Stimulated activated CD4-positive, alpha-beta T cell treated with anti-CD3 and anti-CD28 coated beads, Interleukin-1b, Interleukin-23, amount 100 ng/mL, for 4 hours (primary cell): Measurements from ENCODE around the gene FADS6.
A peak's percentile ranks its signal among the peaks of the same experiment; 100 is the strongest.

ENCODE experiments used
- DNase-seq, 2 donors: peaks; one replicate each; pipeline ENCODE4 v3.0.0-alpha.2; 2020; ENCODE audit warnings: low read depth in 2 of 2

Gene FADS6

DNA sequence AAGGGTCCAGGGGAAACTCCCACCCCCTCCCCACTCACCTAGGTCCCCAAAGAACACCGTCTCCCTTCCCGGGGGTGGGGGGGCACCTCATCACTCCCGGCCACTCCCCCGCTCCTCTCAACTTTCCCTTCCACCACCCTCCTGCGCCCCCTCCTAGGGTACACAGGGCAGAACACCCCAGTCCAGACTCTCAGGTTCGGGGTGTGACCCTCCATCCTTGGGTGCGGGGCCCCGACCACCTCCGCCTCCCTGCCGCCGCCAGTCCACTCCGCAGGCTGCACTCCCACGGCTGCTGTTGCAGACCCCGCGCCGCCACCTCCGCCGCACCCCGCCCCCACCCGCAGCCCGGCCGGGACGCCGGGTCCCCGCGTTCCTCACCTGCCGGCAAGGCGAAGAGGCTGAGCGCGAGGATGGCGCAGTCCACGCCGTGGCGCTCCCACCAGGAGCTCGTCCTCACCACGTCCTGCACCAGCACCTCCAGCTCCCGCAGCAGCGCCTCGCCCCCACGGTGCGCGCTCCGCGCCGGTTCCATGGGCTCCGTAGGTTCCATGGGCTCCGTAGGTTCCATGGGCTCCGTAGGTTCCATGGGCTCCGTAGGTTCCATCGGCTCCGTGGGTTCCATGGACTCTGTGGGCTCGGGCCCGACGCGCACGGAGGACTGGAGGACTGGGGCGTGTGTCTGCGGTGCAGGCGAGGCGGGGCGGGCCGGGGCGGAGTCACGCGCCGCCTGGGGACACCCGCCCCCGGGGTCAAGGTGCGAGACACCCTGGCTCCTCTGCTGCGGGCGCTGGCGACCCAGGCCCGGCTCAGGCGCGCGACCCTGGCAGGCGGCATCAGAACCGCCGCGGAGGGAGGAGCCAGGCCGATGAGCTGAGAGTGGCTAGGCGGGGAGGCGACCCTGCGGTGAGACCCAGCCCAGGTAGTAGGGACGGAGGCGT is at the start of gene FADS6:
Gene FADS6 (minus strand): TSS at position 660 of the 938 bp plus-strand sequence. CDS start 38 bp downstream, at position 622.
- no peak for DNase-seq

GRCh38 chr17:74941128-74941725 is 47.8 kb upstream of the FADS6 start:
- DNase-seq: no peak

- DNase-seq: no peak
Observed at GRCh38 chr17:74939534-74939933, 46.1 kb upstream of the FADS6 start.

DNA sequence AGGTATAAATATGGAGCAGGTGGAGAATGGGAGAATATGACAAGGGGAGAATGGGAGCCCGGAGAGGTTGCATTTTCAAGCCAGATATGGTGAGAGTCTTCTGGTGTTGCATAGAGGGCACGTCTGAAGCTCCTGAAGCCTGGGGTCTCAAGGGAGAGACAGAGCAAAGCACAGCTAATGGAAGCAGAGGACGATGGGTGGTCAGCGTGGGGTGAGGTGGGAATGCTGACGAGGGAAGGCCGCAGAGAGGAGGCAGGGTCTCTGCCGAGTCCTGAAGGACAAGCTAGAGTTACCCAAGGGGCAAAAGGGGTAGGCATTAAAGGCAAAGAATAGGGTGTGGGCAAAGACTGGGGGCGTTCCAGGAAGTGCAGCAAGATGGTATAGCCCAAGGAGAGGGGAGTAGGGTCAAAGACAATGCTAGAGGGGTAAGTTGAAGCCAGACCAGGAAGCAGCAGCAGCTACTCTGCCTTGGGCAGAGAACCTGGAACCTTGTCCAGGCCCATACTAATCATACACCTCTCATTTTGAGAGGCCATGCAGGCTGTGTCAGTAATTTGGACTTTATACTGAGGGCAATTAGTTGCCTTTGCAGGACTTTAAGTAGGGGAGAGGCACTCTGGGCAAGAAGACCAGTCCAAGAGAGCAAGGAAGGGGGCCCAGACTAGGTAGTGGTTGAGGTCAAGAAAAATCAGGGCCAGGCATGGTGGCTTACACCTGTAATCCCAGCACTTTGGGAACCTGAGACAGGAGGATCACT is 44.9 kb upstream of the FADS6 start:
- no peak for DNase-seq

DNA sequence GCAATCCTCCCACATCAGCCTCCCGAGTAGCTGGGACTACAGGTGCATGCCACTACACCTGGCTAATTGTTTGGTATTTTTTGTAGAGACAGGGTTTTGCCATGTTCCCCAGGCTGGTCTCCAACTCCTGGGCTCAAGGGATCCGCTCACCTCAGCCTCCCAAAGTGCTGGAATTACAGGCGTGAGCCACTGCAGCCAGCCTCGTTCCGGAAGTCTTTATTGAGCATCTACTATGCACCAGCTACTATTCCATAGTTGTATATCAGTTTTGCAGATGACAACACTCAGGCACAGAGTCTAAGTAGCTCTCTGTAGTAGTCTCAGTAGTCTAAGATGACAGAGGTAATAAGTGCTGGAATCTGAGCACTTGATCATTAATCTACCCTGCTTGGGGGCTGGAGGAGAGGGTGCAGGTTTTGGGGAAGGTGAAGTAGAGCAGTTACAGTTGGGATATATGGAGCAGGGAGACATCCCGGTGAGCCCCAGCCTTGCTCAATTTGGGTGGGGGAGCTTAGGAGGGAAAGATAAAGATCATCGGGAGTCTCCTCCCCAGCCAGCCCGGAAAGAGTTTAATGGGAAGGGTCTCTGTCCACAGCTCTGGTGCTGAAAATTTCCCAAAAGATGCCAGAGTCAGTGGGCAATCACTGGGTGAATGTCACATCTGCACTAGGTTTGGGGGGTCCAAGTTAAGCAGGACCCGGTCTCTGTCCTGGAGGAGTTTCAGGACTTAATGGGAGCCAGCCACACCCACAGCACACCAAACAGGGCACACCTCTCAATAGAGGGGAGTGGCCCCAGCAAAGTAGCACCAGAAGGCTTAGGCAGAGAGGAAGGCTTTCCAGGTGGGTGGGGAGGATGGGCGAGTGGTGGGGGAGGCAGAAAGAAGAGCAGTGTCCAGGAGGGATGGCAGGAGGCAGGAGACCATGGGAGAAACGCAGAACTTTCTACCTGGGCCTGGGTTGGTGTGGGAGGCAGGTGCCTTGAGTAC is 43.9 kb upstream of the FADS6 start:
- DNase-seq: no peak

GRCh38 chr17:74936470-74936799 is 43.0 kb upstream of the FADS6 start:
- no peak for DNase-seq

DNA sequence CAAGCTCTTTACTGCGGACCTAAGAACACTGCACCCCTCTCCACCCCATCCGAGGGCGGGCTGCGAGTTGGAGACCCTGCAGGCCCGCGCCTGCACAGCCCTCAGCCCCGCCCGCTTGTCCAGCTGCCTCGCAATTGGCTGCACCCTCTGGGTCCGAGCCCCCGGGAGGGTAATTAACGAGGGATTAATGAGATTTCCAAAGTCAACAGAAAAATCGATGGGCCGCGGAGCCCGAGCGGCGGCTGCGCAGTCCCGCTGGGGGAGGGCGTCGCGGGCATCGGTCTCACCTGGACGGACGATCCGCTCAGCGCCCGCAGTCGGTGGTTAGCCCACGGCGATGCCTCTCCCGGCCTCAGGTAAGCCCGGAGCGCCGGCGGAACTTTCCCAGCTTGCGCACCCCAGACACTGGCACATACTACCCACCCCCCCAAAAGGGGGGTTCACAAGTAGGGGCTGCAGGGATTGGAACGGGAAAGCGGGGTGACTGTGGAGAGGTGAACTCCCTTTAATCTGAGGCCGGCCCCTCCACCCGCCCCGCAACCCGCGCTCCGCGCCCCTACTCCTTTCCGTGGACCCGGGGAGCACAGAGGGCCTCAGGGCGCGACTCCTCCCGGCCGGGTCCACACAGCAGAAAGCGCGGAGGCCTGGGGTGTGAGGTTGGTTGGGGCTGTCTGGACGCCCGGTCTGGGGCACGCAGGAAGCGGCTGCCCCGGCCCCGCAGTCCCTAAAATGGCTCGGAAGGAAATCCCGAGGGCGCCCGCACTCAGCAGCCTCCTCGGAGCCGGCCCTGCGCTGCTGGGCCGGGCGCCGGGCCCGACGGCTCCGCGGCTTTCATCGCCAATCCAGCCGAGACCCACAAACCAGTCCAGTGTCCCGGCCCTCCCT is 42.4 kb upstream of the FADS6 start, which contains the start of gene OTOP3:
Gene OTOP3 (plus strand): TSS at position 314 of the 885 bp plus-strand sequence. CDS start 24 bp downstream, at position 338.
- no peak for DNase-seq

DNA sequence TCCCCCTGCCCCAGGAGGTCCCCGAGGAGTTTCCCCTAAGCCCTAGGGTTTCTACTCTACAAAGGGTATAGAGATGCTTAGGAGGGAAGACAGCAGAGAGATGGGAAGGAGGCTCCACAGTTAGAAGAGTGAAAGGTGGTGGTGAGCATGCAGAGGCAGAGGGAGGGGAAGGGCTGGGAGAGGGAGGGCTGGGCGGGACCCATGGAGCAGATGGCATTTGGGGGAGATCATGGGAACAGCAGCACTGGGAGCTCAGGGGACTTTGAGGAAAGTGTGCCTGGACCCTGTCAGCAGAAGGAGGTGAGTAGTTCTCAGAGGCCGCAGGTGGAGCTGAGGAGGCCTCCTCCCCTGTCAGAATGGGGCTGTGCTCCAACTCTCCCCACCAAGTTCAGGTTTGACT is 41.6 kb upstream of the FADS6 start:
- DNase-seq: no peak

- DNase-seq: no peak
Observed at GRCh38 chr17:74930535-74931036, 37.2 kb upstream of the FADS6 start.

DNA sequence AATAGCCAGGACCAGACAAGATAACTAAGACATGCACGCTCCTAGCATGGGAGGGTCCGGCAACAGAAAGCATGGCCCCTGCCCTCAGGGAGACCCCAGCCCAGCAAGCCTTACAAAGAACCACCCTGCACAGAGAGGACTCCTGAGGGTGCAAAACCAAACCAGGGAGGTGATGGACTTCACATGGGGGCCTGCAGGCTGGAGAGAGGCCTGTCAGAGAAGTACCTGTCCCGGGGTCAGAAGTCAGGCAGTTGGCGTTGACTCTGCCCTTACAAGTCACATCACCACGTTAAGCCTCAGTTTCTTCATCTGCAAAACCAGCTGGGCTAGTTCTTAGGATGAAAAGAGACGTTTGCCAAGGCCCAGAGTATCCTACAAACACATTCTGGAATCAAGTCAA is 35.4 kb upstream of the FADS6 start:
- DNase-seq: no peak

- DNase-seq: no peak
Observed at GRCh38 chr17:74925242-74925641, 31.8 kb upstream of the FADS6 start.

- no peak for DNase-seq
Observed at GRCh38 chr17:74924250-74924948, 31.0 kb upstream of the FADS6 start, which contains the start of gene OTOP2. OTOP2 (plus strand) TSS chr17:74924273; CDS start chr17:74924633, 360 bp downstream.

GRCh38 chr17:74923538-74924249 is 30.3 kb upstream of the FADS6 start:
- DNase-seq: peak; percentile 63 to 79

DNA sequence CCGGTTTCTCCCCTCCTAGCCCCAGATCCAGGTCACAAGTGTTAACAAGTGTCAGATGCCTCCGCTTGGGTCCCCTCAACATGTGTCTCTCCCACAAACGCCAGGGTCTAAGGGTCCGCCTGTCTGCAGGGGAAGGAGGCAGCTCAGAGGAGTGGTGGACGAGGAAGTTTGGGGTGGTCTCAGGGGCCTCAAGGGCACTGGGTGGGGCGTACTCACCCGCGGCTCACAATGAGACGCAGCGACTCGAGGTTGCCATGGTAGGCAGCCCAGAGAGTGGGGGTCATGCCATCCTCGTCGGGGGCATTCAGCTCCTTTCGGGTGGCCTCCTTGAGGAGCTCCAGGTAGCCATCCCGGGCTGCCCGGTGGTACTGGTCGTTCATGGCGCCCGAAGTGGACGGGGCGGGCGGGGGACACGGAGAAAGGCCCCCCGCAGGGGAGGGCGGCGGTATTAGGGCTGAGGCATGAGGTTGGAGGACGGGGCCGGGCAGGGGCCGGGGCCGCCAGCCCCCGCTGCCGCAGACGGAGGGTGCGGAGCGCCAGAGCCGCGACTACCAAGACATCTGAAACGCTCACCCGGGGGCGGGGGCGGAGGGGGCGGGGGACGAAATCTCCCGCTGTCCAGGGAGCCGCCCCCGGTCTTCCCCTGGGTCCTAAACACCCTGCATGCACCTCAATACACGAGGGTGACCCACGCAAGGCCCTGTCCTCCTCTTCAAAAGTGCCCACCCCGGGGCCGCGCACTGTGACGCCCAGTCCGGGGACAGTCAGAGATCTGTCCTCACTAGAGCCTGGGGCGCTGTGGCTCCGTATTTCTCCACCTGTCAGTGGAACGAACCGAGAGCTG is 29.5 kb upstream of the FADS6 start, which contains the start of gene USH1G:
Gene USH1G (minus strand): TSS at position 562 of the 844 bp plus-strand sequence. CDS start 182 bp downstream, at position 380.
- DNase-seq: no peak

DNA sequence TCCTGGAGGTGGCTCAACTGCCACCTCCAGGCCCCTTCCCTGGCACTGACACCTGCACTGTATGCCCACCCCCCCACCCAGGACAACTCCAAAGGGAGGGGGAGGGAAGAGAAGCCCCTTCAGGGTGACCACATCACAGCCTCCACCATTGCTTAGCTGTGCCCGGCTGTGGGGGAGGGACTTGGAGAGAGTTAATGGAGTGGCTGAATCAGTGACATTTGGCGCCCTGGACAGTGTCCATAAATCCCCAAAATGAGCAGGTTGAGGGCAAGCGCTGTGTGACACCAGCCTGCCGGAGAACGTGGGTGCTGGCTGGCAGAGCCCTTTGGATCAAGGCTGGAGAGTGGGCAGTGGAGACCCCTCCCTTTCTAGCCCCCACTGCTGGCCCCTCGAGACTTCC is 28.7 kb upstream of the FADS6 start:
- no peak for DNase-seq

DNA sequence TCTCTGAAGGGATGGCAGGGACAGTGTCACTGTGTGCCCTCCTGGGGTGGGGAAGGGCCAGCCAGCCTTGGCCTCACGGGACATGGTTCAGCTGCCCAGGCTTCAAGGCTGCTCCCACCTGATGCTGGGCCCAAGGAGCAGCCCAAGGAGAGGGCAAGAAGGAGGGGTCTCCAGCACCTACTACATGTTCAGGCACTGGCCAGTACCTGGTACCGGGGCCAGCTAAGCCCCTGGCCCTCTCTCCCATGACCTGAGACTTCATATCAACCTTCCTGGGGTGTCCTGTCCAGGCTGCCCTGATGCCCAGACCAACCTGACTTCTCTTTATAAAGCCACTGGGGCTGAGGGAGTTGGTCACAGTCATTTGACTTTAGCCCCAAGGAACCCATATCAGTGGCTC is 28.3 kb upstream of the FADS6 start:
- DNase-seq: no peak

- no peak for DNase-seq
Observed at GRCh38 chr17:74921026-74921681, 27.7 kb upstream of the FADS6 start.
